Activated T-cell treated with anti-CD3 and anti-CD28 coated beads for 24 hours (primary cell): ENCODE measurements around the gene RAD51B.
"Not testable (repeated sequence)": the region's sequence is repeated elsewhere in the genome, so short reads cannot be mapped to it uniquely, and the experiment has no call there.

Experiments used
- DNase-seq: peaks from one replicate; pipeline ENCODE4 v3.0.0-alpha.2; 2020; ENCODE audit warnings: low read depth

Gene RAD51B

GRCh38 chr14:68112442-68112841, 292.9 kb downstream of the RAD51B start:
- no peak for DNase-seq

GRCh38 chr14:68113343-68113930, 293.9 kb downstream of the RAD51B start:
- DNase-seq = no peak

GRCh38 chr14:68115952-68116351, 296.4 kb downstream of the RAD51B start:
- DNase-seq = not testable (repeated sequence)

GRCh38 chr14:68122651-68123050, 303.1 kb downstream of the RAD51B start:
- no peak for DNase-seq

- no peak for DNase-seq
Observed at GRCh38 chr14:68124050-68124449, 304.5 kb downstream of the RAD51B start.

- DNase-seq = no peak
Observed at GRCh38 chr14:68124979-68125731, 305.6 kb downstream of the RAD51B start.

- no peak for DNase-seq
Observed at GRCh38 chr14:68127166-68127565, 307.6 kb downstream of the RAD51B start.

- DNase-seq = no peak
Observed at GRCh38 chr14:68131907-68132306, 312.3 kb downstream of the RAD51B start.

- no peak for DNase-seq
Observed at GRCh38 chr14:68132563-68133121, 313.1 kb downstream of the RAD51B start.

GRCh38 chr14:68133856-68134255, 314.3 kb downstream of the RAD51B start:
- DNase-seq = no peak

GRCh38 chr14:68135028-68135427, 315.4 kb downstream of the RAD51B start:
- no peak for DNase-seq

- no peak for DNase-seq
Observed at GRCh38 chr14:68135566-68135965, 316.0 kb downstream of the RAD51B start.

- DNase-seq = no peak
Observed at GRCh38 chr14:68137704-68138619, 318.4 kb downstream of the RAD51B start.

- DNase-seq = no peak
Observed at GRCh38 chr14:68139431-68140075, 320.0 kb downstream of the RAD51B start.

- no peak for DNase-seq
Observed at GRCh38 chr14:68140076-68140741, 320.6 kb downstream of the RAD51B start.

GRCh38 chr14:68140806-68141205, 321.2 kb downstream of the RAD51B start:
- no peak for DNase-seq

- DNase-seq = no peak
Observed at GRCh38 chr14:68141281-68142088, 321.9 kb downstream of the RAD51B start.

- DNase-seq = no peak
Observed at GRCh38 chr14:68143341-68143841, 323.8 kb downstream of the RAD51B start.

- DNase-seq = no peak
Observed at GRCh38 chr14:68144051-68144681, 324.6 kb downstream of the RAD51B start.

GRCh38 chr14:68145036-68145435, 325.5 kb downstream of the RAD51B start:
- DNase-seq = no peak
